ENCODE results near the gene PPP1R1C.

GRCh38 chr2:182132605-182133004 lies 147.0 kb downstream of the PPP1R1C start:
- peak; percentile 15 for TF ChIP-seq CTCF (IDR thresholded peaks at IDR 0.05; ENCODE audit: low read depth, low read length, missing input control)
- peak; percentile 55 to 61 for TF ChIP-seq RAD21 (IDR thresholded peaks at IDR 0.05)
- TF ChIP-seq YY1 (IDR thresholded peaks at IDR 0.05), result no peak

Measured in liver (tissue), 3 donors.